ENCODE results near the gene SYNPO2.

DNA sequence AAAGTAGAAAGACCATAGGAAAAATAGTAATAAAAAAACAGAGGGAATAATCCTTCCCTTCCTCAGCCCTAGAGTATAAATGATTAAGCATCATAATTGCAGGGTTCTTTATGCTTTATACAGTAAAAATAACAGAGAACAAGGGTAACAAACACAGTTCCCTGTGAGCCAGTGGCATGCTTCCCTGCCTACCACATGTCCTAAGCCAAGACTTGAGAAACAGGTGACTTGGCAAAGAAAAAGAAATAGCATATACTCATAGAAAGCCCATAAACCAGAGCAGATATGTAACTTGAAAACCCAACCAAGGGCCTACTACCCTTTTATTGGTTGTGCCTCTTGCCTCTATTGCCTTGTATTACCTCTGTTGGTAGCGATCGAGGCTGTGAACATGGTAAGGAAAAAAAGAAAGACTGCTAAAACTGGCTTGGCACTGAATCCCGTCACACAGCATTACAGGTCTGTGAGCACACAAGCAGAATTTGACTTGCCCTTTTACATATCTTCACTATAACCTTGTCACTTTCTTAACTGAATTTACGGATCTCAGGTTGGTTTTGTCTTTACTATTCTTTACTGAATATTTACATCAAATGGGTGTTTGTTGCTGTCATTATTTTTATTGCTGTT, 216.1 kb downstream of the SYNPO2 start:
- no peak for TF ChIP-seq CTCF (conservative IDR thresholded peaks at IDR 0.05; ENCODE audit: low read length)
- no peak for TF ChIP-seq EZH2phosphoT487 (IDR thresholded peaks at IDR 0.05; ENCODE audit: borderline replicate concordance)

Measured in Loucy (cell line).